ENCODE data around the gene LATS1. TPM values are rescaled to one million over a fixed set of nuclear protein-coding genes. Genes with fewer than 3 reads are reported as not detected.

LATS1 gene
- total RNA-seq, 1 donor from 2014 or later: 27.9 TPM

DNA sequence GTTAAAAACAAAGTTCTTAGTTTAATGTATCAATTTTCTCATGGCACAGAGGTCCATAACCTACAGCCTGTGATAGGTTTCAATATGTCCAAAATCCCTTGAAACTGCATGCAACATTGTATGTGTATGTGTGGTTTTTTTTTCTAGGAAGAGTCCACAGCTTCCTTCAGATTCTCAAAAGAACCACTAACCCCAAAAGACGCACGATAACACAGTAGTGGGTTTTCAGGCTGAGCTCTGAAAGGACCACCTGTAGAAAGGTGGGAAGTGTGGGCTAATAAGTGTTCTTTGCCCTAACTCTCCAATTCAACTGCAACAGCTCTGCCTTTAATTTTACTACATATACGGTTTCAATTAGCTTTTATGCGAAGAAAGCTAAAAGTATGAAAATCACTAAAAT, 57.9 kb downstream of the LATS1 start:
- TF ChIP-seq, protein P1, sequence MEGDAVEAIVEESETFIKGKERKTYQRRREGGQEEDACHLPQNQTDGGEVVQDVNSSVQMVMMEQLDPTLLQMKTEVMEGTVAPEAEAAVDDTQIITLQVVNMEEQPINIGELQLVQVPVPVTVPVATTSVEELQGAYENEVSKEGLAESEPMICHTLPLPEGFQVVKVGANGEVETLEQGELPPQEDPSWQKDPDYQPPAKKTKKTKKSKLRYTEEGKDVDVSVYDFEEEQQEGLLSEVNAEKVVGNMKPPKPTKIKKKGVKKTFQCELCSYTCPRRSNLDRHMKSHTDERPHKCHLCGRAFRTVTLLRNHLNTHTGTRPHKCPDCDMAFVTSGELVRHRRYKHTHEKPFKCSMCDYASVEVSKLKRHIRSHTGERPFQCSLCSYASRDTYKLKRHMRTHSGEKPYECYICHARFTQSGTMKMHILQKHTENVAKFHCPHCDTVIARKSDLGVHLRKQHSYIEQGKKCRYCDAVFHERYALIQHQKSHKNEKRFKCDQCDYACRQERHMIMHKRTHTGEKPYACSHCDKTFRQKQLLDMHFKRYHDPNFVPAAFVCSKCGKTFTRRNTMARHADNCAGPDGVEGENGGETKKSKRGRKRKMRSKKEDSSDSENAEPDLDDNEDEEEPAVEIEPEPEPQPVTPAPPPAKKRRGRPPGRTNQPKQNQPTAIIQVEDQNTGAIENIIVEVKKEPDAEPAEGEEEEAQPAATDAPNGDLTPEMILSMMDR (IDR thresholded peaks at IDR 0.05; ENCODE audit: insufficient read depth, low read depth, low read length): no peak
- no peak for TF ChIP-seq EZH2 (IDR thresholded peaks at IDR 0.05; ENCODE audit: insufficient read depth, low read length)
- H3K9me3 Mint-ChIP-seq (ENCODE audit: unreplicated experiment): no peaks in the 10 kb centered on the region
- H3K27ac ChIP-seq (ENCODE audit: low read depth, low read length): no peak overlapping the region
- H3K9ac ChIP-seq (ENCODE audit: low read length): no peak overlapping the region
- peaks cover 16% of the 10 kb centered on the region for H3K36me3 Mint-ChIP-seq (ENCODE audit: low read depth, unreplicated experiment)
- H3K4me1 ChIP-seq (ENCODE audit: insufficient read depth, low read length): no peaks in the 10 kb centered on the region
- no peak overlapping the region for H3K4me3 Mint-ChIP-seq (ENCODE audit: unreplicated experiment)
- no peak overlapping the region for H3K4me3 ChIP-seq (ENCODE audit: insufficient read depth, low read depth, low read length)
- H3K27me3 ChIP-seq (ENCODE audit: insufficient read depth, low read length): no peaks in the 10 kb centered on the region
- H3K9me3 ChIP-seq (ENCODE audit: insufficient read depth, low read depth, low read length): no peaks in the 10 kb centered on the region
- H2AFZ ChIP-seq (ENCODE audit: low read depth, low read length): no peak overlapping the region
- H3K27me3 Mint-ChIP-seq (ENCODE audit: low read depth, unreplicated experiment): no peaks in the 10 kb centered on the region
- H4K20me1 ChIP-seq (ENCODE audit: insufficient read depth, low read length): no peaks in the 10 kb centered on the region
- no peak overlapping the region for H3K4me2 ChIP-seq (ENCODE audit: low read length)
- no peaks in the 10 kb centered on the region for H3K79me2 ChIP-seq (ENCODE audit: insufficient read depth, low read length)
- DNase-seq (ENCODE audit: low read depth) (no peak), FAIRE-seq (no peak)
- H3K4me1 Mint-ChIP-seq (ENCODE audit: low read depth, unreplicated experiment): no peaks in the 10 kb centered on the region
- H3K27ac Mint-ChIP-seq (ENCODE audit: unreplicated experiment): no peak overlapping the region
- peaks cover 27% of the 10 kb centered on the region for H3K36me3 ChIP-seq (ENCODE audit: insufficient read depth, low read length)

DNA sequence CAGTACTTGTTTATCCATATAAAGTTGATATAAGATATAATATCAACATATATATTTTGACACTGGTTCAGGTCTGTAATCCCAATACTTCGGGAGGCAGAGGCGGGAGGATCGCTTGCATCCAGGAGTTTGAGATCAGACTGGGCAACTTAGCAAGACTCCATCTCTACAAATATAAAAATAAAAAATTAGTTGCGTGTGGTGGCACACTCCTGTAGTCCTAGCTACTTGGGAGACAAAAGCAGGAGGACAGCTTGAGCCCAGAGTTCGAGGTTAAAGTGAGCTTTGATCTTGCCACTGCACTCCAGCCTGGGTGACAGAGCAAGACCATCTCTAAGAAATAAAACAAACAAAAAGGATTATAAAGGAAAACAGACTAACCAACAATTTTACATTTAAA, 60.5 kb downstream of the LATS1 start:
- H3K27me3 Mint-ChIP-seq (ENCODE audit: low read depth, unreplicated experiment): no peaks in the 10 kb centered on the region
- Histone ChIP-seq H3K27ac (ENCODE audit: low read depth, low read length) (no peak overlapping the region), H4K20me1 (ENCODE audit: insufficient read depth, low read length) (no peaks in the 10 kb centered on the region), H3K9me3 (ENCODE audit: insufficient read depth, low read depth, low read length) (no peaks in the 10 kb centered on the region), H3K4me2 (ENCODE audit: low read length) (no peak overlapping the region), H3K79me2 (ENCODE audit: insufficient read depth, low read length) (no peaks in the 10 kb centered on the region), H3K9ac (ENCODE audit: low read length) (no peak overlapping the region), H3K27me3 (ENCODE audit: insufficient read depth, low read length) (no peaks in the 10 kb centered on the region), H2AFZ (ENCODE audit: low read depth, low read length) (no peak overlapping the region), H3K4me3 (ENCODE audit: insufficient read depth, low read depth, low read length) (no peak overlapping the region), H3K4me1 (ENCODE audit: insufficient read depth, low read length) (no peaks in the 10 kb centered on the region), H3K36me3 (ENCODE audit: insufficient read depth, low read length) (peaks cover 20% of the 10 kb centered on the region)
- H3K9me3 Mint-ChIP-seq (ENCODE audit: unreplicated experiment): no peaks in the 10 kb centered on the region
- FAIRE-seq: no peak
- no peak overlapping the region for H3K27ac Mint-ChIP-seq (ENCODE audit: unreplicated experiment)
- DNase-seq (ENCODE audit: low read depth): no peak
- H3K36me3 Mint-ChIP-seq (ENCODE audit: low read depth, unreplicated experiment): peaks cover 16% of the 10 kb centered on the region
- no peak overlapping the region for H3K4me3 Mint-ChIP-seq (ENCODE audit: unreplicated experiment)
- TF ChIP-seq, protein P1 (IDR thresholded peaks at IDR 0.05; ENCODE audit: insufficient read depth, low read depth, low read length): no peak
- TF ChIP-seq EZH2 (IDR thresholded peaks at IDR 0.05; ENCODE audit: insufficient read depth, low read length): no peak
- H3K4me1 Mint-ChIP-seq (ENCODE audit: low read depth, unreplicated experiment): no peaks in the 10 kb centered on the region

DNA sequence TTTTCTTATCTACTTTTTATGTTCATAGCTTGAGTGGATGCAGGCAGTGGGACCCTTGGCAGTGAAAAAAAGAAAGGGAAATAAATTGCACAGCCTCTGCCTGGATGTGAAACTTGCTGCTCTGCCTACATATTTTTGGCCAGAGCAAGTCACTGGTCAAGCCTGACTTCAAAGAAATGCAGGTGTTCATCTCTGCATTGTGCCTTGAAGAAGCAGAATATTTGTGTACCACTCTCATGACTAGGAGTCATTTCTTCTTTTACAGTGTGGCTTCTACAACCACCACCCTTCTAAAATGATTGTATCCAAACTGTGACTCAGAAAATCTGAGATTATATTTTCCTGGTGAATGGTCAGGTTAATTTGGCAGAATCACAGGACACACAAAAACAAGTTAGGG, 66.8 kb downstream of the LATS1 start:
- Mint-ChIP-seq H3K36me3 (ENCODE audit: low read depth, unreplicated experiment) (peaks cover 11% of the 10 kb centered on the region), H3K4me1 (ENCODE audit: low read depth, unreplicated experiment) (peaks cover 2% of the 10 kb centered on the region), H3K9me3 (ENCODE audit: unreplicated experiment) (no peaks in the 10 kb centered on the region), H3K4me3 (ENCODE audit: unreplicated experiment) (no peak overlapping the region), H3K27ac (ENCODE audit: unreplicated experiment) (no peak overlapping the region), H3K27me3 (ENCODE audit: low read depth, unreplicated experiment) (no peaks in the 10 kb centered on the region)
- no peak for DNase-seq (ENCODE audit: low read depth)
- TF ChIP-seq EZH2 (IDR thresholded peaks at IDR 0.05; ENCODE audit: insufficient read depth, low read length): no peak
- TF ChIP-seq, protein P1 (IDR thresholded peaks at IDR 0.05; ENCODE audit: insufficient read depth, low read depth, low read length): no peak
- Histone ChIP-seq H3K36me3 (ENCODE audit: insufficient read depth, low read length) (no peaks in the 10 kb centered on the region), H3K27me3 (ENCODE audit: insufficient read depth, low read length) (no peaks in the 10 kb centered on the region), H2AFZ (ENCODE audit: low read depth, low read length) (no peak overlapping the region), H3K9ac (ENCODE audit: low read length) (no peak overlapping the region), H3K9me3 (ENCODE audit: insufficient read depth, low read depth, low read length) (no peaks in the 10 kb centered on the region), H3K79me2 (ENCODE audit: insufficient read depth, low read length) (peaks cover 19% of the 10 kb centered on the region), H3K4me1 (ENCODE audit: insufficient read depth, low read length) (peaks cover 9% of the 10 kb centered on the region), H3K4me3 (ENCODE audit: insufficient read depth, low read depth, low read length) (no peak overlapping the region), H4K20me1 (ENCODE audit: insufficient read depth, low read length) (peaks cover 8% of the 10 kb centered on the region), H3K4me2 (ENCODE audit: low read length) (no peak overlapping the region), H3K27ac (ENCODE audit: low read depth, low read length) (no peak overlapping the region)
- FAIRE-seq: no peak
